Ishikawa (cell line): ENCODE data around the gene TIAM1.

Experiments used
- CEBPB ChIP-seq: IDR thresholded peaks from 2 replicates; pipeline ENCODE4 v1.6.1; 2012
- CREB1 ChIP-seq: IDR thresholded peaks from 2 replicates; pipeline ENCODE4 v1.6.1; 2012; ENCODE audit warnings: low read depth
- EGR1 ChIP-seq: IDR thresholded peaks from 2 replicates; pipeline ENCODE4 v1.6.1; 2012
- EP300 ChIP-seq: IDR thresholded peaks from 2 replicates; pipeline ENCODE4 v1.6.1; 2012; ENCODE audit warnings: borderline replicate concordance
- FOXM1 ChIP-seq: IDR thresholded peaks from 2 replicates; pipeline ENCODE4 v1.6.1; 2012; ENCODE audit warnings: low read depth, borderline replicate concordance
- MAX ChIP-seq: IDR thresholded peaks from 2 replicates; pipeline ENCODE4 v1.6.1; 2012
- NFIC ChIP-seq: IDR thresholded peaks from 2 replicates; pipeline ENCODE4 v1.6.1; 2012
- RAD21 ChIP-seq: IDR thresholded peaks from 2 replicates; pipeline ENCODE4 v1.6.1; 2012; ENCODE audit warnings: low read depth
- REST ChIP-seq: IDR thresholded peaks from 2 replicates; pipeline ENCODE4 v1.6.1; 2012; ENCODE audit warnings: low read depth, mild to moderate bottlenecking
- TAF1 ChIP-seq: IDR thresholded peaks from 2 replicates; pipeline ENCODE4 v1.6.1; 2012; ENCODE audit warnings: low read depth, mild to moderate bottlenecking
- TEAD4 ChIP-seq: IDR thresholded peaks from 2 replicates; pipeline ENCODE4 v1.6.1; 2012
- USF1 ChIP-seq: IDR thresholded peaks from 2 replicates; pipeline ENCODE4 v1.6.1; 2012
- YY1 ChIP-seq: IDR thresholded peaks from 2 replicates; pipeline ENCODE4 v1.6.1; 2012; ENCODE audit warnings: low read depth
- ZBTB7A ChIP-seq: IDR thresholded peaks from 2 replicates; pipeline ENCODE4 v1.6.1; 2012; ENCODE audit warnings: low read depth

GRCh38 chr21:31386006-31386405, 41.9 kb upstream of the TIAM1 start:
- TF ChIP-seq EP300 (no peak), ZBTB7A (no peak), MAX (no peak), YY1 (no peak), RAD21 (no peak), TAF1 (no peak), EGR1 (no peak), USF1 (no peak), NFIC (no peak), TEAD4 (no peak), CEBPB (no peak), FOXM1 (no peak), REST (no peak), CREB1 (no peak)
